ENCODE measurements around the gene FAM171A1.

GRCh38 chr10:15181576-15182156, 189.4 kb downstream of the FAM171A1 start:
- no peak for TF ChIP-seq CTCF (conservative IDR thresholded peaks at IDR 0.05; ENCODE audit: low read depth, low read length)
- TF ChIP-seq EZH2 (IDR thresholded peaks at IDR 0.05; ENCODE audit: borderline replicate concordance, low read depth, low read length, poor library complexity, severe bottlenecking) = no peak
